GM23338 (cell line): ENCODE data around the gene AQP11. TPM values are rescaled to one million over a fixed set of nuclear protein-coding genes. Genes with fewer than 3 reads are reported as not detected.

ENCODE experiments used
- EZH2phosphoT487 ChIP-seq: fragments of 200-600 bp; sonication (generic); IDR thresholded peaks from one replicate; pipeline ENCODE4 v1.8.1; 2018; ENCODE audit warnings: antibody characterized with exemption; ENCODE audit not compliant: unreplicated experiment
- POLR2AphosphoS5 ChIP-seq: IDR thresholded peaks from 2 replicates; pipeline ENCODE4 v1.6.1; 2016; ENCODE audit warnings: antibody characterized with exemption, low read depth
- STAT1 ChIP-seq: IDR thresholded peaks from one replicate; pipeline ENCODE4 v1.6.1; 2016; ENCODE audit warnings: antibody characterized with exemption; ENCODE audit not compliant: unreplicated experiment
- polyA plus RNA-seq: library from polyadenylated mRNA; unstranded; fragments of >200 nt; fragmentation: Nextera tagmentation; extraction: Ambion mirVana; gene quantifications from 2 replicates; pipeline ENCODE4 v1.2.1, GENCODE V29; 2016
- total RNA-seq: library from RNA; depleted of rRNA; stranded (reverse); fragments of >200 nt; shearing (Covaris generic); gene quantifications from 2 replicates; pipeline ENCODE4 v1.2.3, GENCODE V29; 2014
- TF ChIP-seq, protein P1 (sequence below): fragments of 250-450 bp; sonication (Bioruptor Pico); IDR thresholded peaks from 2 replicates; pipeline ENCODE4 v1.5.0; 2020; ENCODE audit warnings: mild to moderate bottlenecking, moderate library complexity
- TF ChIP-seq, protein P2 (sequence below): IDR thresholded peaks from one replicate; pipeline ENCODE4 v1.6.1; 2018; ENCODE audit warnings: antibody characterized with exemption; ENCODE audit not compliant: unreplicated experiment

The AQP11 gene
- total and polyA plus RNA-seq, 2 experiments from 2014 or later, result 1.8 to 3.4 TPM

DNA sequence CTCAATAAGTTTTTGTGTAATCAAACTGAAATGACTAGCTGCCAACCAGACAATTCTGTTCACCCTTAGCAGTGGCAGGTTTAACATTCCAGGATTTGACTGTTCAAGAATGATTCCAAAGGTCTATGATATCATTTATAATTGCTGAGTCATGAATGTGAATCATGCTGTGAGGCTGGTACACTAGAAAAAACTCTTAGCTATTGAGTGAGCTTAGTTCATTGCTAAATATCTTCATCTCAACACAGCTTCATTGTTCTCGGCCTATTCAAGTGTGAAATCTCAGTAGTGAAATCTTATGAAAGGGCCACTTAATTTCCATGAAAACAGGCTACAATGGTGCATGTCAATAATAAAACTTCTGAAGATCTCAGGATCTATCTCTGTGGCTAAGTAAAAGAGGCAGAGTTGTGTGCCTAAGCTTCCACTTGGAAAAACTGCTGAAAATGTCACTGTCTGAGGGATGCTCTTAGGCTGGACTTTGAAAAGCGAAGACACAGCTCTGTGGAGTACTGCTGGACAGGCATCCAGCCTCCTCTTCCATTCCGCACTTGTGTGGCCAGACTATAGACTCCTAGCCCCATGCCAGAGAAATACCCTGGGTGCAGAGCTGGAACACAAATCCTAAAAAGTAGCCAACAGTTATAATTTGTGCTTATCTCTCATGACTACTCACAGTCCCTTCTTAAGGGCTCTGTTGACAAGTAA is 12.8 kb downstream of the AQP11 start (continued):
- TF ChIP-seq, protein P1, sequence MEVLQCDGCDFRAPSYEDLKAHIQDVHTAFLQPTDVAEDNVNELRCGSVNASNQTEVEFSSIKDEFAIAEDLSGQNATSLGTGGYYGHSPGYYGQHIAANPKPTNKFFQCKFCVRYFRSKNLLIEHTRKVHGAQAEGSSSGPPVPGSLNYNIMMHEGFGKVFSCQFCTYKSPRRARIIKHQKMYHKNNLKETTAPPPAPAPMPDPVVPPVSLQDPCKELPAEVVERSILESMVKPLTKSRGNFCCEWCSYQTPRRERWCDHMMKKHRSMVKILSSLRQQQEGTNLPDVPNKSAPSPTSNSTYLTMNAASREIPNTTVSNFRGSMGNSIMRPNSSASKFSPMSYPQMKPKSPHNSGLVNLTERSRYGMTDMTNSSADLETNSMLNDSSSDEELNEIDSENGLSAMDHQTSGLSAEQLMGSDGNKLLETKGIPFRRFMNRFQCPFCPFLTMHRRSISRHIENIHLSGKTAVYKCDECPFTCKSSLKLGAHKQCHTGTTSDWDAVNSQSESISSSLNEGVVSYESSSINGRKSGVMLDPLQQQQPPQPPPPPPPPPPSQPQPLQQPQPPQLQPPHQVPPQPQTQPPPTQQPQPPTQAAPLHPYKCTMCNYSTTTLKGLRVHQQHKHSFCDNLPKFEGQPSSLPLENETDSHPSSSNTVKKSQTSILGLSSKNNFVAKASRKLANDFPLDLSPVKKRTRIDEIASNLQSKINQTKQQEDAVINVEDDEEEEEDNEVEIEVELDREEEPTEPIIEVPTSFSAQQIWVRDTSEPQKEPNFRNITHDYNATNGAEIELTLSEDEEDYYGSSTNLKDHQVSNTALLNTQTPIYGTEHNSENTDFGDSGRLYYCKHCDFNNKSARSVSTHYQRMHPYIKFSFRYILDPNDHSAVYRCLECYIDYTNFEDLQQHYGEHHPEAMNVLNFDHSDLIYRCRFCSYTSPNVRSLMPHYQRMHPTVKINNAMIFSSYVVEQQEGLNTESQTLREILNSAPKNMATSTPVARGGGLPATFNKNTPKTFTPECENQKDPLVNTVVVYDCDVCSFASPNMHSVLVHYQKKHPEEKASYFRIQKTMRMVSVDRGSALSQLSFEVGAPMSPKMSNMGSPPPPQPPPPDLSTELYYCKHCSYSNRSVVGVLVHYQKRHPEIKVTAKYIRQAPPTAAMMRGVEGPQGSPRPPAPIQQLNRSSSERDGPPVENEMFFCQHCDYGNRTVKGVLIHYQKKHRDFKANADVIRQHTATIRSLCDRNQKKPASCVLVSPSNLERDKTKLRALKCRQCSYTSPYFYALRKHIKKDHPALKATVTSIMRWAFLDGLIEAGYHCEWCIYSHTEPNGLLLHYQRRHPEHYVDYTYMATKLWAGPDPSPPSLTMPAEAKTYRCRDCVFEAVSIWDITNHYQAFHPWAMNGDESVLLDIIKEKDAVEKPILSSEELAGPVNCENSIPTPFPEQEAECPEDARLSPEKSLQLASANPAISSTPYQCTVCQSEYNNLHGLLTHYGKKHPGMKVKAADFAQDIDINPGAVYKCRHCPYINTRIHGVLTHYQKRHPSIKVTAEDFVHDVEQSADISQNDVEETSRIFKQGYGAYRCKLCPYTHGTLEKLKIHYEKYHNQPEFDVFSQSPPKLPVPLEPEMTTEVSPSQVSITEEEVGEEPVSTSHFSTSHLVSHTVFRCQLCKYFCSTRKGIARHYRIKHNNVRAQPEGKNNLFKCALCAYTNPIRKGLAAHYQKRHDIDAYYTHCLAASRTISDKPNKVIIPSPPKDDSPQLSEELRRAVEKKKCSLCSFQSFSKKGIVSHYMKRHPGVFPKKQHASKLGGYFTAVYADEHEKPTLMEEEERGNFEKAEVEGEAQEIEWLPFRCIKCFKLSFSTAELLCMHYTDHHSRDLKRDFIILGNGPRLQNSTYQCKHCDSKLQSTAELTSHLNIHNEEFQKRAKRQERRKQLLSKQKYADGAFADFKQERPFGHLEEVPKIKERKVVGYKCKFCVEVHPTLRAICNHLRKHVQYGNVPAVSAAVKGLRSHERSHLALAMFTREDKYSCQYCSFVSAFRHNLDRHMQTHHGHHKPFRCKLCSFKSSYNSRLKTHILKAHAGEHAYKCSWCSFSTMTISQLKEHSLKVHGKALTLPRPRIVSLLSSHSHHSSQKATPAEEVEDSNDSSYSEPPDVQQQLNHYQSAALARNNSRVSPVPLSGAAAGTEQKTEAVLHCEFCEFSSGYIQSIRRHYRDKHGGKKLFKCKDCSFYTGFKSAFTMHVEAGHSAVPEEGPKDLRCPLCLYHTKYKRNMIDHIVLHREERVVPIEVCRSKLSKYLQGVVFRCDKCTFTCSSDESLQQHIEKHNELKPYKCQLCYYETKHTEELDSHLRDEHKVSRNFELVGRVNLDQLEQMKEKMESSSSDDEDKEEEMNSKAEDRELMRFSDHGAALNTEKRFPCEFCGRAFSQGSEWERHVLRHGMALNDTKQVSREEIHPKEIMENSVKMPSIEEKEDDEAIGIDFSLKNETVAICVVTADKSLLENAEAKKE, result no peak
- TF ChIP-seq POLR2AphosphoS5 (no peak), EZH2phosphoT487 (no peak), STAT1 (no peak)
- TF ChIP-seq, protein P2, sequence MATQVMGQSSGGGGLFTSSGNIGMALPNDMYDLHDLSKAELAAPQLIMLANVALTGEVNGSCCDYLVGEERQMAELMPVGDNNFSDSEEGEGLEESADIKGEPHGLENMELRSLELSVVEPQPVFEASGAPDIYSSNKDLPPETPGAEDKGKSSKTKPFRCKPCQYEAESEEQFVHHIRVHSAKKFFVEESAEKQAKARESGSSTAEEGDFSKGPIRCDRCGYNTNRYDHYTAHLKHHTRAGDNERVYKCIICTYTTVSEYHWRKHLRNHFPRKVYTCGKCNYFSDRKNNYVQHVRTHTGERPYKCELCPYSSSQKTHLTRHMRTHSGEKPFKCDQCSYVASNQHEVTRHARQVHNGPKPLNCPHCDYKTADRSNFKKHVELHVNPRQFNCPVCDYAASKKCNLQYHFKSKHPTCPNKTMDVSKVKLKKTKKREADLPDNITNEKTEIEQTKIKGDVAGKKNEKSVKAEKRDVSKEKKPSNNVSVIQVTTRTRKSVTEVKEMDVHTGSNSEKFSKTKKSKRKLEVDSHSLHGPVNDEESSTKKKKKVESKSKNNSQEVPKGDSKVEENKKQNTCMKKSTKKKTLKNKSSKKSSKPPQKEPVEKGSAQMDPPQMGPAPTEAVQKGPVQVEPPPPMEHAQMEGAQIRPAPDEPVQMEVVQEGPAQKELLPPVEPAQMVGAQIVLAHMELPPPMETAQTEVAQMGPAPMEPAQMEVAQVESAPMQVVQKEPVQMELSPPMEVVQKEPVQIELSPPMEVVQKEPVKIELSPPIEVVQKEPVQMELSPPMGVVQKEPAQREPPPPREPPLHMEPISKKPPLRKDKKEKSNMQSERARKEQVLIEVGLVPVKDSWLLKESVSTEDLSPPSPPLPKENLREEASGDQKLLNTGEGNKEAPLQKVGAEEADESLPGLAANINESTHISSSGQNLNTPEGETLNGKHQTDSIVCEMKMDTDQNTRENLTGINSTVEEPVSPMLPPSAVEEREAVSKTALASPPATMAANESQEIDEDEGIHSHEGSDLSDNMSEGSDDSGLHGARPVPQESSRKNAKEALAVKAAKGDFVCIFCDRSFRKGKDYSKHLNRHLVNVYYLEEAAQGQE, result no peak
